ENCODE data around the gene NHSL2.
"Not testable (repeated sequence)": the region's sequence is repeated elsewhere in the genome, so short reads cannot be mapped to it uniquely, and the experiment has no call there.

The NHSL2 gene
- total RNA-seq, result 26.3 to 29.8 reads per million in 2 donors

DNA sequence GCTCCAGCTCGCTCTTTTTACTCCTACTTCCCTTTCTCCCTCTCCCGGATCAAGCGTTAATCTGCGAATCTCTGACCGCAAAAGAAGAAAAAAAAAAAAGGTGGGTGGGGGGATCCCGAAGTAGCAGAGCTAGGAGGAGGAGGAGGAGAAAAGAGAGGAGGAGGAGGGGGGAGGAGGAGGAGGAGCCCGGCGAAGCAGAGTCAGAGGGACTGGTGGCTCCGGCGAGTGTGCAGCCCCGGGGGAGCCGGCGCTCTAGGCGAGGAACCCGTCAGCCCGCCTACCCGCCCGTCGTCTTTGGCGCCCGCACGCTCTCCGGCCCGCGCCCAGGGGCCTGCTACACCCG is at the start of gene NHSL2:
NHSL2 (plus strand) TSS at position 203 of the 343 bp plus-strand sequence.
- no peak for DNase-seq

DNA sequence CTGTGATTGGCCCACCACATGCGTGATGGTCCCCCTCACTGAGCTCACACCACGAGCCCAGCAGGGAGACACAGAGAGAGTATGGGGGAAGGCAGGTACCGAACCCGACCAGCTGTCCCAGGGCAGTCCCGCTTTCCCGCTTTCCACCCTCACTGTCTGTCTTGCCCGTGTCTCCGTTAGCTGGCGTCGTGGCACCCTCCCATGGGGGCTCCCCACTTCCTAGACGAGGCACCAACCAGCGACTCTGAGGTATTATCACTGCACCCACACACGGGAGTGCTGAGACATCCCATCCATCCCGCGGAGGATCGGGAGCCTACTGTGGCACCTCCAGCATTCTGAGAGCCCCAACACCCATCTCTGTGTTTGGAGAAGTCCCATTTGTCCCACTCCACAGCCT is 43.0 kb upstream of the NHSL2 start:
- no peak for DNase-seq

DNA sequence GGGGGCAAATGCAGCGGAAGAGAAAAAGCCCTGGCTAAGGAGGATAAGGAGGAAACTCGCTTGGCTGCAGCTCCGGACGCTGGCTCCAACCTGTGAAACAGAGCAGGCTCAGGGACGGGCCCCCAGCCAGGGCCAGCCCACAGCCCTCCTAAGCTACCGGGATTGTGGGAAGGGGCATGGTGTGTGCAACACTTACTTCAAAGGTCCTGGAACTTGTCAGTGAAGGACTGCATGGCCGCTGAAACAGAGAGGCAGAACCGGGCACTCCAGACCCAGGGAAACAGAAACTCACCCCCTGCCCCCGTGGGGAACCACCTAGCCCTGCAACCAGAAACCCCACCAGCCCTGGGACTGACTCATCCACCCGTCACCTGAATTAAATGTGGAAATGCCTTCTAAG is 41.1 kb upstream of the NHSL2 start:
- not testable (repeated sequence) for DNase-seq

DNA sequence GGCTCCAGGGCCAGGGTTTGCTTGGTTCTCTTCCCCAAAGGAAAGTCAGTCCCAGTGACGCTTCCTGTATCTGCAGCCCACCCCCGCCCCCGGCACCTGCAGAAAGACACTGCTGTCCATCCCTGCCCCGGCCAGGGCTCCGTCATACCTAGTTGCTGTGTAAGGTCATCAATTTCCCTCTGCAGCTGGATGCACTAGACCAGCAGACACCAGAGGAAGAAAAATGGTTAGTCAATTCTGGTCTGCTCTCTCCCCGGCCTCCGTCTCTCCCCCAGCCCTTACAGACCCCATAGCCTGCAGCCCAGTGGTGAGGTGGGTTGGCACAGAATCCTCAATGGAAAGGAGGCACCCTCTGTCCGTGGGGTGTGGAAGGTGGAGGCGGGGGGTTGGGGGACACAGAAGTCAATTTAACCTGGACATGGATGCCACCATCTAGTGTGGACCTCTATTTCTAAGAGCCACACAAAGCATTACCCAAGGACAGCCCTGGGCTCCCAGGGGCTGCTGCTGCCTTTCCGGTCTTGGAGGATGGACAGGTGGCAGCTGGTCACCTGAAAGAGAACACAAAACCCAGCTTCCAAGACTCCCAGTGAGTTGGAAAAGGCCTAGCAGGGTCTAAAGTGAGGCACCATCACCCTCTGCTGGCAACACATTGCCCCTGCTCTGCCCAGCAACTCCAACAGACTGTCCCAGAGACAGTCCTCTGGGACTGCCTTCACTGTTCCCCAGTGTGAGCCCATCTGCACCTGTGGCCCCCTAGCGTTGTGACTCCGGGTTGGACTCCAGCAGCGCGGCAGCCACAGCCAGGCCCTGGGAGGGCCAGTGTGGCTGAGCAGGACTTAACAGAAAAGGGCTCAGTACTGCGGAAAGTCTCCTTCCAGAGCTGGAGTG is 40.2 kb upstream of the NHSL2 start:
- DNase-seq, result no peak

DNA sequence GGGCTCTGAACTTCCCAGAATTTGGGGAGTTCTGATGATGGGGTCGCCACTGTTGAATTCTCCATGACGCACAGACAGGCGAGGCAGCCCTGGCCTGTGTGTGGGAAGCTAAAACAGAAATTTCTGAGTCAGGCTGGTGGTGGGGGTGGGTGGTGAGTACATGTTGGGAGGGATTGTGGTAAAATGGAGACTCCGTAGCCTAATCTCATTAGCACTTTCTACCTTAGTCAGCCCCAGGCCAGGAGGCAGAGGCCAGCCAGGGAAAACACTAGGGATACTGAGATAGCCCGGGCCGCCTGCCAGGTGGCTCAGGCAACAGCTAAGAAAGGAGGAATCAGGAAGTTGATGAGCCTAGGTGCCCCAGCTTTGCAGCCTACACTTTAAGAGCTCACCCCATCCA is 39.3 kb upstream of the NHSL2 start:
- no peak for DNase-seq

DNA sequence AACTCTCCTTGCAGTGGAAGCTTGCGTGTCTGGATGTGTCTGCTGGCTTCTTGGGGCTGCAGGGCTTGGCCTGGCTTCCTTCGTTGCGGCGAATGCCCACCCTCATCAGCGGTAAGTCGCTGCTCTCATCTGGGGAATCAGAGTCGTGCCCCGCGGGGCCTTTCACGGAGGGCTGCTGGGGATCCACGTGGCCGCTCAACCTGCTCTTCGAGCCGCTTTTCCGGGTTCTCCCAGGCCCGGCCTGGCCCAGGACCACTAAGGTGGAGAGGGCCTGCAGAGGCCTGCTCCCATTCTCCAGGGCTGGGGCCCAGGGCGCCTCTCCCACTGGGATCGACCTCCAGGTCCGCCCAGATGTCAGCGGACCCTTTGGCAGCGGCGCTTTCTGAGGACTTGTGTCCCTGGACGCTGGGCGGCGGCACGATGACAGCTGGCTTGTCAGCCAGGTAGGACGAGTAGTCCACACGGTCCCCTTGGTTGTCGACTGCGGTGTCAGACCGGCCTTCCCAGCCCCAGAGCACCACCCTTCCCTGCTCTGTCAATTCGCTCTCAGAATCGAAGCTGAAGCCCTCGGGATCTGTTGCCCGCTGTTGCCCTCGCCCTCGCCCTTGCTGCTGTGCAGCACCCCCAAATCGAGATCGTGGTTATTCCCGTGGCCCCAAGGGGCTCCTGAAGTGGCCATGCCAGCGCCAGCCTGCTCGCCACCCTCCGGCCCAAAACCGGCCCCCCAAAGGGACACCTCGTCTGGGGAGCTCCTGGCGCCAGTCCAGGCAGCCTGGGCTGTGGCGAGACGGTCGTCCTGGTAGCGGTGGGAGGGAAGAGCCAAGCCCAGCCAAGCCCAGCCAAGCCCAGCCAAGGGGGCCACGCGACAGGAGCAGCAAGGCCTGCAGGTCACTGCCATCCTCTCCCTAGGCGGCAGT is 37.8 kb upstream of the NHSL2 start:
- no peak for DNase-seq

DNA sequence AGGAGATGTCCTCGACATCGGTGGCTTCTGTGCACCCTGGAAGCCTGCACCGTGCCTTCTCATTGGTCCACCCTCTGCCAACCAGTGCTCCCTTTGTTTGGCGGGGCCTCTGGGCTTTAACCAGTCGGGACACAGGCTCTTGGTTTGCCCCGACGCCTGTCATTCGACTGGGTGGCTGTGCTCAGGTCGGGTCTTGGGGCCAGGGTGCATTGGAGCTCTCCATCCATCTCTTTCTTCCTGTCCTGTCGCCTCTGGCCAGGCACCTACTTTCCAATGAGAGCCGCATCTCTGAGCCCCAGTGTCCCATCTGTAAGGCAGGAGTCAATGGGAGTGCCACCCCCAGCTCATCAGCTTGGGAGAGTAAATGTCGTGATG is 37.2 kb upstream of the NHSL2 start:
- no peak for DNase-seq

DNA sequence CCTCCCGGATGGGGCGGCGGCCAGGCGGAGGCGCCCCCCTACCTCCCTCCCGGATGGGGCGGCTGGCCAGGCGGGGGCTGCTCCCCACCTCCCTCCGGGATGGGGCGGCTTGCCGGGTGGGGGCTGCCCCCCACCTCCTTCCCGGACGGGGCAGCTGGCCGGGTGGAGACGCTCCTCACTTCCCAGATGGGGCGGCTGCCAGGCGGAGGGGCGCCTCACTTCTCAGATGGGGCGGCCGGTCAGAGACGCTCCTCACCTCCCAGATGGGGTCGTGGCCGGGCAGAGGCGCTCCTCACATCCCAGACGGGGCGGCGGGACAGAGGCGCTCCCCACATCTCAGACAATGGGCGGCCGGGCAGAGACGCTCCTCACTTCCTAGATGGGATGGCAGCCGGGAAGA is 33.8 kb upstream of the NHSL2 start:
- not testable (repeated sequence) for DNase-seq

DNA sequence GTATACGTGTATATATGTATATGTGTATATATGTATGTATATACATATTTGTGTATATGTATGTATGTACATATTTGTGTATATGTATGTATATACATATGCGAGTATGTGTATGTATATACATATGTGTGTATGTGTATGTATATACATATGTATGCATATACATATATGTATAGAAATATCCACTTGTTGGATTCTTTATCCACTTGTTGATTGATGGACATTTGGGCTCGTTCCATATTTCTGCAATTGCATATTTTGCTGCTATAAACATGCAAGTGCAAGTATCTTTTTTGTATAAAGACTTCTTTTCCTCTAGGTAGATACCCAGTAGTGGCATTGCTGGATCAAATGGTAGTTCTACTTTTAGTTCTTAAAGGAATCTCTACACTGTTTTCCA is 25.5 kb upstream of the NHSL2 start:
- DNase-seq, result no peak

DNA sequence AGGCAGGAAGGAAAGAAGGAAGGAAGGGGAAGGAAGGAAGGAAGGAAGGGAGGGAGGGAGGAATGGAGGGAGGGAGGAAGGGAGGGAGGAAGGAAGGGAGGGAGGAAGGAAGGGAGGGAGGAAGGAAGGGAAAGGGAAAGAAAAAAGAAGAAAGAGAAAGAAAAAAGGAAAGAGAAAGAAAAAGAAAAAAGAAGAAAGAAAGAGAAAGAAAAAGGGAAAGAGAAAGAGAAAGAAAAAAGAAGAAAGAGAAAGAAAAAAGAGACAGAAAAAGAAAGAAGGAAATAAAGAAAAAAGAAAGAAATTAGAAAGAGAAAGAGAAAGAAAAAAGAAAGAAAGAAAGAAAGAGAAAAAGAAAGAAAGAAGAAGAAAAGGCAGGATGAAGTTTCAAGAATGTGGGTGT is 15.0 kb upstream of the NHSL2 start:
- no peak for DNase-seq

DNA sequence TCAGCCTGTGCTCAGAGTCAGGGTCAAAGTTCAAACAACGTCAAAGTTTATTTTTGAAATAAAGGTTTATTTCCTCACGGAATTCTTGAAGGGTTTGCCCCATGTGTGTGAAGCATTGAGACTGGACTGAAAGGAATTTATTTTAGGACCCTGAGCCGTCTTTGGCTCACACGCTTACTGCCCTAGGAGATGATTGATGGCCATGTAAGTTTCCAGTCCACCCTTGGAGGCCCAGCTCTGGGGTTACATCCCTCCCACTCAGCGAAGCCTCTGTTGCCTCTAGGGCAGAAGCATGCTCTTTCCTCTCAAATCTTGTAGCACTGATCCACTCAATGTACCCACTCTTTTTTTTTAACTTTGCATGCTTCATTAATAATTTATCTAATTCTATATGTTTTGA is 4.5 kb upstream of the NHSL2 start:
- no peak for DNase-seq

DNA sequence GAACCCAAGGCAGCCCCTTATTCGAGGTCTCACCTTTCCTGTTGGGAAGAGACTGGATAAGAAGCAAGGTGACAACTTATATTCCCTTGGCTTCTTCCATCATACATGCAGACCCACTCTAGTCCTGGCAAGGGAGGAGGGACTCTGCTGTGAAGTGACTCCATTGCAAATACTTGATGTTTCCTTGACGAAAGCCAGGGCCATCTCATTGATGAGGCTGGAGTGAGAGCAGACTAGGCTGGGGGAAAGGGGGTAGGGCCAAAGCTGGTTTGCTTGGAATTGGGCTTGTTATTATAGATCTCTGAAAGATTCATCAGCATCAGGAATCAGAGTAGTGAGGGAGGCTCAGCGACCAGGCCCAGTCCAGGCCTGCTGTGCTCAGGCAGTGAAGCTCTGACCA is 2.3 kb upstream of the NHSL2 start:
- DNase-seq, result no peak

DNA sequence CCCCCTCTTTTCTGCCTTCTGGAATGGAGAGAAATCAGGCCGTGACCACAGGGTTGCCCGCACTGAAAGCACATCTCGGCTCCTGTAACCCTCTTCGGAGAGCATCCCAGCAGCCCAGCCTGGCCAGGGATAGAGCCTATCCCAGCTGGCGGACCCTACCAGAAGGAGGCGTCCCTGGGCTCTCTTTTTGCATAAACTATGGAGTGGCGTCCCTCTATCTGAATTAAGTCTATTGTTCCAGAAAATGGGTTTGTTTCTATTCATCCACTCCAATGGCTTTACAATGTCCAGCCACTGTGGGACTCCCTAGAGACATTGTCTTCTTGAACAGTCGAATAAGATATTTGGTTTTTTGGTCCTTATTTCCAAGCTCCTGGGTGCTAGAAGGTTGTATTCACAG is 689 bp upstream of the NHSL2 start:
- DNase-seq, result no peak

DNA sequence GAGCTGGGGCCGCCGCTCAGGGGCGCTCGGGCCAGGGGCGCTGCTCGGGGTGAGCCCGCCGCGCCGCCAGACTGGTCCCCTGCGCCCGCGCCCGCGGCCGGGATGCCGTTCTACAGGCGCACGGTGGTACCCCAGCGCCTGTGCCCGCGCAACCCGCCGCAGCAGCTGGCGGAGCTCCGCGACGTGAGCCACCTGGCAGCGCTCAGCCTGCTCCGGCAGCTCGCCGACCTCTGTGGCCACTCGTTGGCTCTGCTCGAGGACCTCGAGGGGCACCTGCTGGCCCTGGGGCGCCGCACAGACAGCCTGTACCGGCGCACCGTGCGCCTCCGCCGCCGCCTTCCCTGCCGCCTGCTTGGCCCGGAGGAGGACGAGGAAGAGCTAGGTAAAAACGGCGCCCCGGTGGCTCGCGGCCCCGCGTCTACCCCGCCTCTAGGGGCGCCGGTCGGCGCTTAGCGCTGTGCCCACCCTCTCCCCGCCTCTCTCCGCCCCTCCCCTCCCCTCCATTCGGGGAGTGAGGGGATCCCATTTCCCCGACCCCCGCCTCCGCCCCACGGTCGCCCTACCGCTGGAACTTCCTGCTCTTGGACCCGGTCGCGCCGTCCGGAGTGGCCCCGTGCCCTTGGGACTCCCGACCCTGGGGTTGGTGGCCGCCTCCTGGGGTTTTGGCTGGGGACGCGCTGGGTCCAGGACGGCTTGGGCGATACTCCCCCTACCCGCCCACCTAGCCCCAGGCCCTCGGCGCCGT is 513 bp downstream of the NHSL2 start:
- DNase-seq, result peak; percentile 12

DNA sequence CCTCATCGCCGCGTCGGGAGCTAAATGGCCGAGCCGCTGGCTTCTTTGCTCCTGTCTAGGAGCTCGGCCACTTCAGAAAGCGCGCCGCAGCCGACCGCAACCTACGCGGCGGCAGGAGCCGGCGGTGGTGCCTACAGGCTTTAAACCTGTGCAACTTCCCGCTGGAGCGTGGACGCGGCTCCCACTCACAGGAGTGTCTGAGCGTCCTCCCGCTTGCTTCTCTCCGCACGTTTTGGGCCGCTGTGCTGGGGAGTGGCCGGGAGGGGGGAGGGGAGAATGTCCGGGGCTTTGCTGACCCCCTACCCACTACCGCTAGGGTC is 1.0 kb downstream of the NHSL2 start:
- DNase-seq, result no peak

DNA sequence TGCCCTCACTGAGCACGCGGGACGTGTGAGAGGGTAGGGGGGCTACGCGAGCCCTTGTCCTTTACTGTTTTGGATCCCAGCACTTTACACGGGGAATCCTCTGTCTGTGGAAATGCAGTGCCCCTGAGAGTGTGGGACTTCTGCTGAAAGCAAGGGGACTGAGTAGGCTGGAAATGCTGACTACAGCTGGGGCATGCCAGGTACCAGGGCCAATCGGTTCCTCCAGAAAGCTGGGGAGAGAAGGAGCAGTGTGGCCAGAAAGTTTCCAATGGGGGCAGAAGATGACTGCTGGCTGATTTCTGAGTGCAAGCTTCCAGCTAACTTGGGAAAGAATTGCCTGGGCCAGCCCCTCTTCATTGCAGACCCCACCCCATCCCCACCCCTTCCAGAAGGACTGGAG is 1.5 kb downstream of the NHSL2 start:
- no peak for DNase-seq

DNA sequence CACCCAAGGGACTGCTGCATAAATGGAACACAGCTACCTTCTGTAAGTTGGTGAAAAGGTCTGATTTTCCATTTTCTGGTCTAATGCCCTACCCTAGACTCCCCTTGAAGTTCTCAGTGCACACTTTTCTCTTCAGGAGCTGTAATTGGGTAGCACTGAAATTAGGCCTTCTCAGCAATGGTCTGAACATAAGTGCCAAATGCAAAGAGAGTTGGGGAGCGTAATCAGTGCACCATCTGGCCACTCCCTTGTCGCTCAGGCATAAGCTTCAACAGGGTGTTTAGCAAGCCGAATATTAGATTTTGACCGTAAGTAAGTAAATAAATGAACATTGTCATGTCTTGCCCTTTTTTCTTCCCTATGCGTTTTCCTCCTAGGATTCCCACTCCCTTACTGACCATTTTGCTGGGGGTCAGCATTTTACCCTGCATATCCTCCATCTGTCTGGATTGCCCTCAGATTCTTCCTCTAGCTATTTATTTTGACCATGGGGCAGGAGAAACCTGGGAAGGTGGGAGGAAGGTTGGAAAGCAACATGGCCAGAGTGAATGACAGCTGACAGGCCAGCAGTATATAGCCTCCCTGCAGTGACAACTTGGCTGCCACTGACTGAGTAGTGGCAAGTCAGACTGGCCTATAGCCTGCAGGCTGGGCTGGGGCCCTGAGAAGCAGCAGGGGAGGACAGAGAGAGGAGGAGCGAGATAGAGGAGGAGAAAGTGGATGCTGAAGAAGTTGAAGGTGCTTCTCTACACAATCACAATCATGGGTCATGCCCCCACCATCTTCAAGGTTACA is 2.7 kb downstream of the NHSL2 start:
- no peak for DNase-seq

DNA sequence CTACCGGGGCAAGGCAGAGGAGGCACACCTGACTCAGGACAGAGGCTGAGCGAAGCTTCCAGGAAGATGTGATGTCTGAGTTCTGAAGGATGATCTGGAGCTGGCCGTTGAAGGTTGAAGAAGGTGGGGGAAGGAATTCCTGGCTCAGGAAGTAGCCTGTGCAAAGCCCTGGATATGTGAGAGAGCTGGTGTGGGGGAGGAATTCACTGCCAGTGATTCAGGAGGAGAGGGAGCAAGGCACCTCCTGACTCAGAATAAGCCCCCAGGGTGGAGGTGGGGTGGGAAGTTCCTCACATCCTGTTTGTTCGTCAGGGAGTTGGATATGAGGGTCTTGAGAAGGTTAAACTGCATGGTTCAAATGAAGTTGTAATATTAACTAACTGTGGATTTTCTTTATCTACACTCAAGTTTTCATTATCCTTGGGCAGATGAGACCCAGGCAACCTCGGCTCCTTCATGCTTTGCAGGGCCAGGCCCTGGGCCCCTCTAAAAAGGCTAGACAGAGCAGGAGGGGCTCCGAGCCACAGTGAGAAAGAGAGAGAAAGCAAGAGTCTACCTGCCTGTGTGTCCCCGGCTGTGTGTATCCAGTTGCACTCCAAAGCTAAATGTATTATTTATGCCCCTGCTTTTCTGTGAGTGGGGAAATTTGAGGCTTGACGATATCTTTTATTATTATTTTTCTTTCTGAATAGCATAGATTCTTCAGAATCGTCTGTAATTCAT is 7.1 kb downstream of the NHSL2 start:
- no peak for DNase-seq

DNA sequence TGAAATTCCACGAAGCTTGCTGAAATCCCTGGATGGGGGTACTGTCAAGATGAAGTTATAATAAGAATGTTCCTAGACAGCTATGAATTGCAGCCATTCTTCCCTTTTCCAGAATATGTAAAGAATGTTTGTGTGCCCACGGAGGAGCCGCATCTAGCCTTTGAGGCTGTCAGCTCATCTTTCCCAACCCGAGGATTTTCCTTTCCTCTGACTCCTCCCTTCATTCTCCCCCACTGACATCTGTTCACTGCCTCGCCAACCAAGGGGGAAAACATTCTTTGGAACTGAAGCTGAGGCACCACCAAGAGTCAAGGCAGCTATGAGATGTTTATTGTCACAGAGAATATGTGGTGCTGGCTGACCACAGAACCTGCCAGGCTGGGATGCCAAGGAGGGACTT is 8.8 kb downstream of the NHSL2 start:
- DNase-seq, result no peak

DNA sequence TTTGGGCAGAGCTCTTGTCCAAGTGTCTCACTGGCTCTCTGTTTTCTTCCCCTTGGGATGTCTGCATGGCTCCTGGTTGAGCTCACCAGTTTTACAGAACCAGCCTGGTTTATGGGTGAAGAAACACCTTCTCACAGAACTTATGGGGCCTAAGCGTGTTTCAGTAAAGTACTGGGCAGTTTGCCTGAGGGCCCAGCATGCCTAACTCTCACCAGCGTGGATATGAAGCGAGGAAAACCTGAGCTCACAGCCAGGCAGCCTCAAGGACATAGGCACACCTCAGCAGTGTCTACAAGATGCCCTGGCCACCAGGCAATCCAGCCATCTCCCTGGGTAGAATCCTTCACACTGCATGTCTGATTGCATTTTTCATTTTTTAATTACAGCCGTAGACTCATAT is 9.2 kb downstream of the NHSL2 start:
- DNase-seq, result no peak

DNA sequence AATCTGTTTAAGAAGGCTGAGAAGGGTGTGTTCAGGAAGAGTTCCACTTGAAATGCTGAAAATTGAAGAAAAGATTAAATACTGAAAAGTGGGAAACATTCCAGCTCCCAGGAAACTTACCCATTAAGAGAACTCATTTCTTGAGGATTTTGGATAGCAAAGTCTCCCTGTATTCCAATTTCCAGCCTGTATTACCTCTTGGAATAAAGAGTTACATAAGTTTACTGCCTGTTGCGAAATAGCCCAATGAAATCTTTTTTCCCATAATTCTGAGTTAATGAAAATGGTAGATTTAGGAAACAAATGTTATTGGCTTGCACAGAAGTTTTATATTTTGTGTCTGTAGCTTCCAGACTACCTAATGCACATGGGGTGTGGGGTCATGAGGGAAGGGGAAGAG is 12.0 kb downstream of the NHSL2 start:
- no peak for DNase-seq

DNA sequence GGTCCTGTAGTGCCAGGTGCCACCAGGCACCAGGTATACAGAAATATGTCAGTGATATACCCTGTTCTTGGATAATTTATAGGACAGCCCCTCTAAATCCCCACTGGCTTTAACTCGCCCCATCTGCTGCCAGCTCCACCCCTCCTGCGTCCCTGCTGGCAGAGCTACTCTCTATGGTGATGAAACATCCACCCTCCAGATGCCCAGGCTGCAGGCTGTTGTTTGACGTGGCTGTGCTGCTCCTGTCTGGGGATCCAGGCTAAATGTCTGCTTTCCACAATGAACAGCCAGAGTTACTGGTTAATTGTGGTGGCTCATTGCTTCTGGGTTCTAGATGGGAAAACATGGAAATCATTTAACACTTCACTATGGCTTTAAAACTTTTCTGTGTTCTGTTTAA is 12.9 kb downstream of the NHSL2 start:
- no peak for DNase-seq

All from T-helper 9 cell (primary cell).